ENCODE data around the gene TUBB4B.

GRCh38 chr9:137221095-137221505, 20.0 kb upstream of the TUBB4B start:
- TF ChIP-seq CTCF (conservative IDR thresholded peaks at IDR 0.05 in 1 of 2, IDR thresholded peaks at IDR 0.05 in 1 of 2; ENCODE audit: extremely low read depth in 1 of 2, insufficient read depth in 1 of 2, low read depth in 1 of 2, low read length in 2 of 2) (no peak), EZH2 (IDR thresholded peaks at IDR 0.05; ENCODE audit: borderline replicate concordance, low read length) (no peak)
